Measurements from ENCODE around the gene ARMH2. TPM values are rescaled to one million over a fixed set of nuclear protein-coding genes. Genes with fewer than 3 reads are reported as not detected.

Gene ARMH2
- total and polyA plus RNA-seq, 9 of the 15 experiments (the other 6 are each of a cell fraction or from before 2014, with no cell fraction given) = not detected

DNA sequence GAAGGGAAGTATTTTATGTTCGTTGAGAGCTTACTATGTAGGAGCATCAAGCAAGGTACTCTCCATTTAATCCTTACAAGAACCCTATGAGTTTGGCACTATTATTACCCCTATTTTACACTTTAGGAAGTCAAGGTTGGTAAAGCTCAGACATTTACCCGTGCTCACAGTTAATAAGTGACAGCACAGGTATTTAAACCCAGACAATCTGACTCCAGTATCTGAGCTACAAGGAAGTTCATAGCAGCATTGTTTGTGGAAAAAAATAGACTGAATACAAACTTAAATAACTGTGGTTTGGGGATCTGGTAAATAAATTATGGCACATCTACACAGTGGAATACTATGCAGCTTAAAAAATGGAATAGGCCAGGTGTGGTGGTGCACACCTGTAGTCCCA lies 45.2 kb downstream of the ARMH2 start:
- in situ Hi-C loops (cut with MboI) (no loop called here), intact Hi-C loops (cut with micrococcal nuclease) (no loop called here)
- FAIRE-seq = no peak
- Histone ChIP-seq H4K20me1 (replicated peaks; ENCODE audit: control insufficient read depth, insufficient read depth, low read length) (no peaks in the 10 kb centered on the region), H2AFZ (ENCODE audit: low read depth, low read length) (no peak overlapping the region), H3K9me1 (ENCODE audit: control insufficient read depth, insufficient read depth, low read length) (no peaks in the 10 kb centered on the region), H3K27me3 (ENCODE audit: control insufficient read depth in 2 of 2, insufficient read depth in 2 of 2, low read length in 2 of 2) (0 out of 5 replicates have a peak, but pooled peaks cover 0 to 4% of the 10 kb centered on the region in 2 experiments), H3K4me1 (replicated peaks in 1 of 2; ENCODE audit: control insufficient read depth in 2 of 2, insufficient read depth in 2 of 2, low read length in 2 of 2) (peaks cover 0 to 17% of the 10 kb centered on the region in 2 experiments; a peak in 3 of 5 replicates), H3K79me2 (ENCODE audit: control insufficient read depth, insufficient read depth, low read length) (no peaks in the 10 kb centered on the region), H3K9me3 (replicated peaks; ENCODE audit: control insufficient read depth, insufficient read depth, low read depth, low read length) (no peaks in the 10 kb centered on the region; the same call in none of the 2 replicates), H3K9ac (ENCODE audit: insufficient read depth in 1 of 2, low read depth in 2 of 2, low read length in 2 of 2) (no peak overlapping the region), H3K27ac (ENCODE audit: extremely low read depth, low read depth, low read length) (no peak overlapping the region), H3K4me3 (no peak overlapping the region), H3K36me3 (ENCODE audit: control insufficient read depth, insufficient read depth, low read length) (no peaks in the 10 kb centered on the region), H3K4me2 (ENCODE audit: insufficient read depth, low read length) (no peak overlapping the region)
- WGBS (ENCODE audit: insufficient coverage, low coverage, missing lambda C conversion rate) = 4% methylated on average over 2 of the region's 2 CpGs
- BruUV-seq (replicated peaks) = no TSS peak
- ChIA-PET CTCF (ENCODE audit: low intra/inter-chr PET ratio) (no interaction called here), POLR2A (interaction anchor here (0.7 to 1.4 kb wide), 6 partner anchors 10 to 1277 kb away, joined by 3 read pairs; partner anchors contain the start of gene GMNN)
- no peak for DNase-seq (ENCODE audit: extremely low read depth in 1 of 4, low spot score in 3 of 4)
- ATAC-seq = no peak
- TF ChIP-seq, protein P1, sequence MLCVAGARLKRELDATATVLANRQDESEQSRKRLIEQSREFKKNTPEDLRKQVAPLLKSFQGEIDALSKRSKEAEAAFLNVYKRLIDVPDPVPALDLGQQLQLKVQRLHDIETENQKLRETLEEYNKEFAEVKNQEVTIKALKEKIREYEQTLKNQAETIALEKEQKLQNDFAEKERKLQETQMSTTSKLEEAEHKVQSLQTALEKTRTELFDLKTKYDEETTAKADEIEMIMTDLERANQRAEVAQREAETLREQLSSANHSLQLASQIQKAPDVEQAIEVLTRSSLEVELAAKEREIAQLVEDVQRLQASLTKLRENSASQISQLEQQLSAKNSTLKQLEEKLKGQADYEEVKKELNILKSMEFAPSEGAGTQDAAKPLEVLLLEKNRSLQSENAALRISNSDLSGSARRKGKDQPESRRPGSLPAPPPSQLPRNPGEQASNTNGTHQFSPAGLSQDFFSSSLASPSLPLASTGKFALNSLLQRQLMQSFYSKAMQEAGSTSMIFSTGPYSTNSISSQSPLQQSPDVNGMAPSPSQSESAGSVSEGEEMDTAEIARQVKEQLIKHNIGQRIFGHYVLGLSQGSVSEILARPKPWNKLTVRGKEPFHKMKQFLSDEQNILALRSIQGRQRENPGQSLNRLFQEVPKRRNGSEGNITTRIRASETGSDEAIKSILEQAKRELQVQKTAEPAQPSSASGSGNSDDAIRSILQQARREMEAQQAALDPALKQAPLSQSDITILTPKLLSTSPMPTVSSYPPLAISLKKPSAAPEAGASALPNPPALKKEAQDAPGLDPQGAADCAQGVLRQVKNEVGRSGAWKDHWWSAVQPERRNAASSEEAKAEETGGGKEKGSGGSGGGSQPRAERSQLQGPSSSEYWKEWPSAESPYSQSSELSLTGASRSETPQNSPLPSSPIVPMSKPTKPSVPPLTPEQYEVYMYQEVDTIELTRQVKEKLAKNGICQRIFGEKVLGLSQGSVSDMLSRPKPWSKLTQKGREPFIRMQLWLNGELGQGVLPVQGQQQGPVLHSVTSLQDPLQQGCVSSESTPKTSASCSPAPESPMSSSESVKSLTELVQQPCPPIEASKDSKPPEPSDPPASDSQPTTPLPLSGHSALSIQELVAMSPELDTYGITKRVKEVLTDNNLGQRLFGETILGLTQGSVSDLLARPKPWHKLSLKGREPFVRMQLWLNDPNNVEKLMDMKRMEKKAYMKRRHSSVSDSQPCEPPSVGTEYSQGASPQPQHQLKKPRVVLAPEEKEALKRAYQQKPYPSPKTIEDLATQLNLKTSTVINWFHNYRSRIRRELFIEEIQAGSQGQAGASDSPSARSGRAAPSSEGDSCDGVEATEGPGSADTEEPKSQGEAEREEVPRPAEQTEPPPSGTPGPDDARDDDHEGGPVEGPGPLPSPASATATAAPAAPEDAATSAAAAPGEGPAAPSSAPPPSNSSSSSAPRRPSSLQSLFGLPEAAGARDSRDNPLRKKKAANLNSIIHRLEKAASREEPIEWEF (CRISPR knock-in tag; IDR thresholded peaks at IDR 0.05) = no peak
- TF ChIP-seq, protein P2, sequence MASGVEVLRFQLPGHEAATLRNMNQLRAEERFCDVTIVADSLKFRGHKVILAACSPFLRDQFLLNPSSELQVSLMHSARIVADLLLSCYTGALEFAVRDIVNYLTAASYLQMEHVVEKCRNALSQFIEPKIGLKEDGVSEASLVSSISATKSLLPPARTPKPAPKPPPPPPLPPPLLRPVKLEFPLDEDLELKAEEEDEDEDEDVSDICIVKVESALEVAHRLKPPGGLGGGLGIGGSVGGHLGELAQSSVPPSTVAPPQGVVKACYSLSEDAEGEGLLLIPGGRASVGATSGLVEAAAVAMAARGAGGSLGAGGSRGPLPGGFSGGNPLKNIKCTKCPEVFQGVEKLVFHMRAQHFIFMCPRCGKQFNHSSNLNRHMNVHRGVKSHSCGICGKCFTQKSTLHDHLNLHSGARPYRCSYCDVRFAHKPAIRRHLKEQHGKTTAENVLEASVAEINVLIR (CRISPR knock-in tag; IDR thresholded peaks at IDR 0.05) = no peak
- TF ChIP-seq MTA3 (IDR thresholded peaks at IDR 0.05; ENCODE audit: borderline replicate concordance) (no peak), ZNF384 (IDR thresholded peaks at IDR 0.05; ENCODE audit: low read depth, low read length) (no peak), MEIS2 (IDR thresholded peaks at IDR 0.05; ENCODE audit: partially characterized antibody) (no peak), GATAD2A (IDR thresholded peaks at IDR 0.05) (no peak), ZNF764 (CRISPR knock-in tag; IDR thresholded peaks at IDR 0.05; ENCODE audit: low read depth) (no peak), HNRNPH1 (optimal IDR thresholded peaks at IDR 0.05; ENCODE audit: low read depth, low read length) (no peak), ETV1 (tag; conservative IDR thresholded peaks at IDR 0.05; ENCODE audit: low read depth) (no peak), SRSF7 (optimal IDR thresholded peaks at IDR 0.05; ENCODE audit: low read depth, low read length) (no peak), PML (IDR thresholded peaks at IDR 0.05; ENCODE audit: low read length) (no peak)
- TF ChIP-seq, protein P3, sequence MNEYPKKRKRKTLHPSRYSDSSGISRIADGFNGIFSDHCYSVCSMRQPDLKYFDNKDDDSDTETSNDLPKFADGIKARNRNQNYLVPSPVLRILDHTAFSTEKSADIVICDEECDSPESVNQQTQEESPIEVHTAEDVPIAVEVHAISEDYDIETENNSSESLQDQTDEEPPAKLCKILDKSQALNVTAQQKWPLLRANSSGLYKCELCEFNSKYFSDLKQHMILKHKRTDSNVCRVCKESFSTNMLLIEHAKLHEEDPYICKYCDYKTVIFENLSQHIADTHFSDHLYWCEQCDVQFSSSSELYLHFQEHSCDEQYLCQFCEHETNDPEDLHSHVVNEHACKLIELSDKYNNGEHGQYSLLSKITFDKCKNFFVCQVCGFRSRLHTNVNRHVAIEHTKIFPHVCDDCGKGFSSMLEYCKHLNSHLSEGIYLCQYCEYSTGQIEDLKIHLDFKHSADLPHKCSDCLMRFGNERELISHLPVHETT (CRISPR knock-in tag; conservative IDR thresholded peaks at IDR 0.05 in 1 of 2, IDR thresholded peaks at IDR 0.05 in 1 of 2) = no peak
- TF ChIP-seq, protein P4, sequence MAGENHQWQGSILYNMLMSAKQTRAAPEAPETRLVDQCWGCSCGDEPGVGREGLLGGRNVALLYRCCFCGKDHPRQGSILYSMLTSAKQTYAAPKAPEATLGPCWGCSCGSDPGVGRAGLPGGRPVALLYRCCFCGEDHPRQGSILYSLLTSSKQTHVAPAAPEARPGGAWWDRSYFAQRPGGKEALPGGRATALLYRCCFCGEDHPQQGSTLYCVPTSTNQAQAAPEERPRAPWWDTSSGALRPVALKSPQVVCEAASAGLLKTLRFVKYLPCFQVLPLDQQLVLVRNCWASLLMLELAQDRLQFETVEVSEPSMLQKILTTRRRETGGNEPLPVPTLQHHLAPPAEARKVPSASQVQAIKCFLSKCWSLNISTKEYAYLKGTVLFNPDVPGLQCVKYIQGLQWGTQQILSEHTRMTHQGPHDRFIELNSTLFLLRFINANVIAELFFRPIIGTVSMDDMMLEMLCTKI (IDR thresholded peaks at IDR 0.05; ENCODE audit: partially characterized antibody) = no peak

Data from K562 (cell line).